Mesendoderm (in vitro differentiated cells): ENCODE results near the gene KLF15.

ENCODE experiments used
- DNase-seq: peaks from one replicate; pipeline ENCODE4 v3.0.0; 2013
- H2AK5ac ChIP-seq: 2 replicates; pipeline ENCODE4 v1.6.1; 2013; ENCODE audit warnings: low read length, inconsistent platforms
- H2BK120ac ChIP-seq: 2 replicates; pipeline ENCODE4 v1.6.1; 2013; ENCODE audit warnings: low read depth, mild to moderate bottlenecking, low read length, moderate library complexity, mixed read lengths
- H2BK15ac ChIP-seq: replicated peaks from 2 replicates; pipeline ENCODE4 v1.6.1; 2013; ENCODE audit warnings: low read depth, mild to moderate bottlenecking, moderate library complexity
- H2BK5ac ChIP-seq: 2 replicates; pipeline ENCODE4 v1.6.1; 2013; ENCODE audit warnings: low read length, inconsistent platforms
- H3K18ac ChIP-seq: 2 replicates; pipeline ENCODE4 v1.6.1; 2013; ENCODE audit warnings: mild to moderate bottlenecking, low read length, mixed read lengths
- H3K23ac ChIP-seq: one replicate; pipeline ENCODE4 v1.6.1; 2013; ENCODE audit warnings: low read length
- H3K27ac ChIP-seq: 2 replicates; pipeline ENCODE4 v1.5.1; 2013; ENCODE audit warnings: low read depth, mild to moderate bottlenecking, inconsistent platforms, low read length, moderate library complexity
- H3K27me3 ChIP-seq: 2 replicates; pipeline ENCODE4 v1.6.1; 2013; ENCODE audit warnings: low read length, control low read depth, mild to moderate bottlenecking, inconsistent platforms; ENCODE audit not compliant: insufficient read depth, poor library complexity
- H3K36me3 ChIP-seq: 2 replicates; pipeline ENCODE4 v1.6.1; 2013; ENCODE audit warnings: low read length, inconsistent platforms; ENCODE audit not compliant: control insufficient read depth, insufficient read depth
- H3K4ac ChIP-seq: one replicate; pipeline ENCODE4 v1.6.1; 2013; ENCODE audit warnings: low read depth, mild to moderate bottlenecking, low read length, moderate library complexity
- H3K4me1 ChIP-seq: 2 replicates; pipeline ENCODE4 v1.6.1; 2013; ENCODE audit warnings: low read depth, low read length, inconsistent platforms; ENCODE audit not compliant: control insufficient read depth
- H3K4me2 ChIP-seq: 2 replicates; pipeline ENCODE4 v1.6.1; 2013; ENCODE audit warnings: low read length
- H3K4me3 ChIP-seq: 2 replicates; pipeline ENCODE4 v1.5.1; 2013; ENCODE audit warnings: mild to moderate bottlenecking, low read length
- H3K56ac ChIP-seq: one replicate; pipeline ENCODE4 v1.6.1; 2013; ENCODE audit warnings: low read length
- H3K79me1 ChIP-seq: 2 replicates; pipeline ENCODE4 v1.6.1; 2013; ENCODE audit warnings: low read length, inconsistent platforms
- H3K79me2 ChIP-seq: 2 replicates; pipeline ENCODE4 v1.6.1; 2013; ENCODE audit warnings: mild to moderate bottlenecking, low read length; ENCODE audit not compliant: control insufficient read depth, insufficient read depth
- H3K9ac ChIP-seq: 2 replicates; pipeline ENCODE4 v1.6.1; 2013; ENCODE audit warnings: low read length, inconsistent platforms
- H4K5ac ChIP-seq: one replicate; pipeline ENCODE4 v1.6.1; 2013; ENCODE audit warnings: low read length
- H4K8ac ChIP-seq: one replicate; pipeline ENCODE4 v1.6.1; 2013; ENCODE audit warnings: low read depth, mild to moderate bottlenecking, control low read depth, low read length, moderate library complexity
- WGBS: extraction: QIAGEN DNeasy Blood & Tissue Kit; methylation state at CpG from one replicate; pipeline ENCODE4 v1.1.7; 2013; ENCODE audit warnings: low lambda C conversion rate, missing lambda C conversion rate; ENCODE audit not compliant: insufficient coverage; ENCODE audit errors: extremely low coverage; 5-methylcytosine and 5-hydroxymethylcytosine counted together

KLF15 gene

GRCh38 chr3:126395846-126396513 is 38.8 kb upstream of the KLF15 start:
- H3K4me2 ChIP-seq, result no peak overlapping the region

DNA sequence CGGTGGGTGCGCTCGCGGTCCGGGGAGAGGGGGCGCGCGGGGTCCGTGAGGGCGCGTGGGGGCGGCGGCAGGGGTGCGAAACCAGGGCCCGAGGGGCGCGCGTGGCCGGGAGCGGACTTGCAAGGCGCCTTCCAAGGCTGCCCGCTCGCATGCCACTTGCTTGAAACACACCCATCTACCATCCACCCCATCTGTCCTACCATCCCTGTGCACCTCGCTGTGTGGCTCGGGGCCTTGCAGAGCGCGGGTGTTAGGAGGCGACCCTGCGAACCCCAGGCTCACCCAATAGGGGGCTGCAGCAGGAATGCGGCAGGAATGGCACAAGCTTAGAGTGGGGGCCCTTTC is 37.7 kb upstream of the KLF15 start:
- Histone ChIP-seq H2BK15ac (no peak overlapping the region), H2BK5ac (no peak overlapping the region), H3K4me2 (peak overlapping the region; percentile 18), H2AK5ac (no peak overlapping the region), H3K4ac (no peak overlapping the region), H3K56ac (peak overlapping the region; percentile 76), H3K4me3 (no peak overlapping the region), H3K27me3 (no peaks in the 10 kb centered on the region), H4K8ac (no peak overlapping the region), H3K23ac (no peak overlapping the region), H3K27ac (no peak overlapping the region), H3K9ac (no peak overlapping the region), H3K4me1 (no peaks in the 10 kb centered on the region), H3K79me1 (no peaks in the 10 kb centered on the region), H3K36me3 (no peaks in the 10 kb centered on the region), H3K79me2 (no peaks in the 10 kb centered on the region), H3K18ac (no peak overlapping the region), H2BK120ac (no peak overlapping the region), H4K5ac (no peak overlapping the region)
- no peak for DNase-seq
- WGBS, result no CpG with 5 or more reads among the region's 30 CpGs

More at GRCh38 chr3:126395846-126396513, 38.8 kb upstream of the KLF15 start:
- H3K4me1 ChIP-seq, result no peaks in the 10 kb centered on the region
- no peak overlapping the region for H2BK15ac ChIP-seq
- no peaks in the 10 kb centered on the region for H3K79me2 ChIP-seq
- no peak overlapping the region for H2AK5ac ChIP-seq
- H3K23ac ChIP-seq, result no peak overlapping the region
- H3K27ac ChIP-seq, result no peak overlapping the region
- no peak overlapping the region for H3K56ac ChIP-seq
- H3K18ac ChIP-seq, result no peak overlapping the region
- H3K9ac ChIP-seq, result no peak overlapping the region
- H3K27me3 ChIP-seq, result no peaks in the 10 kb centered on the region
- no peak overlapping the region for H2BK120ac ChIP-seq
- no peak overlapping the region for H4K8ac ChIP-seq
- H4K5ac ChIP-seq, result no peak overlapping the region
- DNase-seq, result no peak
- no peak overlapping the region for H3K4me3 ChIP-seq
- H2BK5ac ChIP-seq, result no peak overlapping the region
- no peaks in the 10 kb centered on the region for H3K79me1 ChIP-seq
- WGBS, result no CpG with 5 or more reads among the region's 6 CpGs
- no peaks in the 10 kb centered on the region for H3K36me3 ChIP-seq
- no peak overlapping the region for H3K4ac ChIP-seq

GRCh38 chr3:126394179-126394976 is 37.2 kb upstream of the KLF15 start, which contains the start of gene CFAP100:
CFAP100 (plus strand) TSS chr3:126394909; CDS start chr3:126396001, 1,092 bp downstream.
- Histone ChIP-seq H3K4ac (no peak within 1 kb of the TSS), H2BK15ac (no peak within 1 kb of the TSS), H3K36me3 (no peaks in the 10 kb centered on the region), H3K4me2 (peak within 1 kb of the TSS; percentile 54), H4K8ac (no peak within 1 kb of the TSS), H2BK120ac (no peak within 1 kb of the TSS), H2BK5ac (no peak within 1 kb of the TSS), H3K27me3 (no peaks in the 10 kb centered on the region), H3K18ac (no peak within 1 kb of the TSS), H2AK5ac (no peak within 1 kb of the TSS), H3K23ac (no peak within 1 kb of the TSS), H3K79me1 (no peaks in the 10 kb centered on the region), H3K4me1 (no peaks in the 10 kb centered on the region), H3K27ac (no peak within 1 kb of the TSS), H3K4me3 (no peak within 1 kb of the TSS), H3K9ac (peak within 1 kb of the TSS; percentile 43), H3K56ac (peak within 1 kb of the TSS; percentile 76), H3K79me2 (no peaks in the 10 kb centered on the region), H4K5ac (no peak within 1 kb of the TSS)
- peak; percentile 85 for DNase-seq
- no CpG with 5 or more reads among the region's 43 CpGs for WGBS

GRCh38 chr3:126393563-126393962 is 36.4 kb upstream of the KLF15 start:
- no peak overlapping the region for H3K23ac ChIP-seq
- no peak overlapping the region for H3K9ac ChIP-seq
- no peak overlapping the region for H3K4ac ChIP-seq
- no peak overlapping the region for H3K56ac ChIP-seq
- H2BK5ac ChIP-seq, result no peak overlapping the region
- H3K4me1 ChIP-seq, result no peaks in the 10 kb centered on the region
- no peaks in the 10 kb centered on the region for H3K79me2 ChIP-seq
- H2BK15ac ChIP-seq, result no peak overlapping the region
- H3K18ac ChIP-seq, result no peak overlapping the region
- no peak overlapping the region for H2BK120ac ChIP-seq
- H3K79me1 ChIP-seq, result no peaks in the 10 kb centered on the region
- no peak overlapping the region for H3K27ac ChIP-seq
- H4K5ac ChIP-seq, result no peak overlapping the region
- H3K36me3 ChIP-seq, result no peaks in the 10 kb centered on the region
- H3K27me3 ChIP-seq, result no peaks in the 10 kb centered on the region
- no peak overlapping the region for H3K4me3 ChIP-seq
- H2AK5ac ChIP-seq, result no peak overlapping the region
- DNase-seq, result no peak
- no peak overlapping the region for H3K4me2 ChIP-seq
- WGBS, result no CpG with 5 or more reads among the region's 4 CpGs
- H4K8ac ChIP-seq, result no peak overlapping the region

- Histone ChIP-seq H3K4me1 (no peaks in the 10 kb centered on the region), H2AK5ac (no peak overlapping the region), H4K5ac (no peak overlapping the region), H3K27me3 (no peaks in the 10 kb centered on the region), H3K79me1 (no peaks in the 10 kb centered on the region), H3K56ac (no peak overlapping the region), H3K79me2 (no peaks in the 10 kb centered on the region), H4K8ac (no peak overlapping the region), H3K9ac (no peak overlapping the region), H2BK120ac (no peak overlapping the region), H3K4me3 (no peak overlapping the region), H3K4me2 (no peak overlapping the region), H2BK15ac (no peak overlapping the region), H3K23ac (no peak overlapping the region), H3K18ac (no peak overlapping the region), H2BK5ac (no peak overlapping the region), H3K27ac (no peak overlapping the region), H3K4ac (no peak overlapping the region), H3K36me3 (no peaks in the 10 kb centered on the region)
- no CpG with 5 or more reads among the region's 12 CpGs for WGBS
- no peak for DNase-seq
Measured at GRCh38 chr3:126392246-126392645, 35.0 kb upstream of the KLF15 start.
